Skeletal muscle tissue (tissue), 4 donors: Measurements from ENCODE around the gene MYO1H. TPM values are rescaled to one million over a fixed set of nuclear protein-coding genes. Genes with fewer than 3 reads are reported as not detected.

Experiments
- H3K27ac ChIP-seq: one replicate; pipeline ENCODE4 v1.7.0; 2013; ENCODE audit warnings: mild to moderate bottlenecking, low read depth, low read length, inconsistent platforms
- H3K27me3 ChIP-seq, 3 donors: one replicate each; pipeline ENCODE4 v1.7.0; 2013; ENCODE audit warnings: low read length in 3 of 3; ENCODE audit not compliant: control insufficient read depth in 3 of 3, insufficient read depth in 3 of 3
- H3K36me3 ChIP-seq, 3 donors: one replicate each; pipeline ENCODE4 v1.7.0; 2013; ENCODE audit warnings: low read length in 3 of 3; ENCODE audit not compliant: control insufficient read depth in 3 of 3, insufficient read depth in 3 of 3
- H3K4me1 ChIP-seq, 3 donors: one replicate each; pipeline ENCODE4 v1.7.0; 2013; ENCODE audit warnings: low read length in 3 of 3, mild to moderate bottlenecking in 3 of 3; ENCODE audit not compliant: control insufficient read depth in 3 of 3, insufficient read depth in 3 of 3
- H3K4me3 ChIP-seq, 3 donors: one replicate each; pipeline ENCODE4 v1.7.0; 2013; ENCODE audit warnings: low read length in 3 of 3
- H3K9ac ChIP-seq, 3 donors: one replicate each; pipeline ENCODE4 v1.7.0; 2013; ENCODE audit warnings: low read length in 3 of 3, mild to moderate bottlenecking in 3 of 3, moderate library complexity in 2 of 3, low read depth in 1 of 3
- H3K9me3 ChIP-seq, 3 donors: one replicate each; pipeline ENCODE4 v1.7.0; 2013; ENCODE audit warnings: low read length in 3 of 3; ENCODE audit not compliant: control insufficient read depth in 3 of 3
- total RNA-seq: library from RNA; depleted of rRNA; stranded (reverse); fragments of >200 nt; gene quantifications from one replicate; pipeline ENCODE4 v1.2.3, GENCODE V29; 2014
- donor health status: Osteomylitis.

The MYO1H gene
- total RNA-seq, 1 donor from 2014 or later: not detected

DNA sequence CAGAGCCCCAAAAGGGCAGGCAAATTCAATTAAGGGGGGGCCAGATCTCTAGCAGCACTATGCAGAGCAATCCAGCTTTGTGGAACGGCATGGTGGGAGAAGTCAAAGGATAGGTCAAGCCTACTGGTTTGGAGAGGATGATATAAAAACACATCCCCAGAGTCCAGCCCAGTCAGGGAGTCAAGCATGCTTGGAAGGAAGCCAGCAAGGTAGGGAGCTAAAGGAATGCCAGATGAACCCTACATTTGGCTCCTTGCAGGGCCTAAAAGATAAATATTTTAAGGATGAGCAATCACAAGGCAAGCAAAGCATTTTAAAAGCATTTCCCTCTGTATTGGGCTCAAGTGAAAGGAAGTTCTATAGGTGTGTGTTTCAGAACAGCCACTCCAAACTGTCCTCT lies 108.0 kb downstream of the MYO1H start:
- peaks cover 16% of the 10 kb centered on the region in 3 donors for H3K4me1 ChIP-seq
- no peak overlapping the region for H3K27ac ChIP-seq
- no peaks in the 10 kb centered on the region for H3K9me3 ChIP-seq
- peaks cover 53 to 73% (median 68%) of the 10 kb centered on the region in 3 donors for H3K36me3 ChIP-seq
- no peak overlapping the region for H3K4me3 ChIP-seq
- no peaks in the 10 kb centered on the region for H3K27me3 ChIP-seq
- H3K9ac ChIP-seq: no peak overlapping the region

GRCh38 chr12:109458086-109458485 lies 110.4 kb downstream of the MYO1H start:
- Histone ChIP-seq H3K4me3 (no peak overlapping the region), H3K4me1 (peaks cover 39 to 40% (median 40%) of the 10 kb centered on the region in 3 donors), H3K36me3 (peaks cover 38 to 59% (median 50%) of the 10 kb centered on the region in 3 donors), H3K9ac (no peak overlapping the region), H3K9me3 (no peaks in the 10 kb centered on the region), H3K27me3 (no peaks in the 10 kb centered on the region), H3K27ac (peak overlapping the region; percentile 45)

- no peak overlapping the region for H3K4me3 ChIP-seq
- no peaks in the 10 kb centered on the region for H3K9me3 ChIP-seq
- peaks cover 45 to 47% (median 46%) of the 10 kb centered on the region in 3 donors for H3K4me1 ChIP-seq
- peaks cover 35 to 52% (median 45%) of the 10 kb centered on the region in 3 donors for H3K36me3 ChIP-seq
- no peaks in the 10 kb centered on the region for H3K27me3 ChIP-seq
- H3K9ac ChIP-seq: no peak overlapping the region
- peak overlapping the region; percentile 45 for H3K27ac ChIP-seq
Observed at GRCh38 chr12:109458771-109459208, 111.1 kb downstream of the MYO1H start.

- peaks cover 50 to 51% (median 50%) of the 10 kb centered on the region in 3 donors for H3K4me1 ChIP-seq
- no peak overlapping the region for H3K9ac ChIP-seq
- no peak overlapping the region for H3K4me3 ChIP-seq
- H3K27me3 ChIP-seq: no peaks in the 10 kb centered on the region
- no peaks in the 10 kb centered on the region for H3K9me3 ChIP-seq
- peak overlapping the region; percentile 45 for H3K27ac ChIP-seq
- peaks cover 35 to 48% (median 41%) of the 10 kb centered on the region in 3 donors for H3K36me3 ChIP-seq
Observed at GRCh38 chr12:109459247-109459646, 111.5 kb downstream of the MYO1H start.

DNA sequence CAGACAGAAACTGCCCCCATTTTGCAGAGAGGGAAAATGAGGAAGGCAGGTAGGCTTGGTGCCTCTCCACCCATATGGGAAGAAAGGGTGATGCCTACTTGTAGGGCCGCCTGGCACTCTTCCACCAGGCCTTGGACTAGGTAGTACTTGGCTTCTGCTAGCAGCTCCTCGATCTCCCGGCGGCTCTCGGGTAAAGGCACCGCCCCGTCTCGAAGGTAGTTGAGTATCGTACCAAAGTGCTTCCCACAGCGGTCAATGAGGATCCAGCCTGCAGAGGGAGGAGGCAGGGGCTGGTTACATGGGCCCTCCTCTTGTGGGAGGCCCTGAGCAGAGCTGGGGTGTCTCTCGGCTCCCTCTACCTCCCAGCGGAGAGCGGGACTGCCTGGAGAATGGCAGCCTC lies 112.8 kb downstream of the MYO1H start:
- Histone ChIP-seq H3K27ac (peak overlapping the region; percentile 93), H3K4me1 (peaks cover 60 to 63% (median 63%) of the 10 kb centered on the region in 3 donors), H3K36me3 (peaks cover 28 to 40% (median 28%) of the 10 kb centered on the region in 3 donors), H3K4me3 (no peak overlapping the region), H3K27me3 (no peaks in the 10 kb centered on the region), H3K9ac (no peak overlapping the region), H3K9me3 (no peaks in the 10 kb centered on the region)

- Histone ChIP-seq H3K9ac (peak overlapping the region; percentile 25 to 77 (median 40)), H3K27me3 (no peaks in the 10 kb centered on the region), H3K36me3 (peaks cover 21 to 34% (median 23%) of the 10 kb centered on the region in 3 donors), H3K9me3 (no peaks in the 10 kb centered on the region), H3K27ac (peak overlapping the region; percentile 93), H3K4me1 (peaks cover 65 to 70% (median 68%) of the 10 kb centered on the region in 3 donors), H3K4me3 (no peak overlapping the region)
Observed at GRCh38 chr12:109461049-109461845, 113.5 kb downstream of the MYO1H start.

GRCh38 chr12:109461846-109462756 lies 114.4 kb downstream of the MYO1H start:
- Histone ChIP-seq H3K9ac (peak overlapping the region; percentile 48 to 77 (median 57)), H3K27me3 (no peaks in the 10 kb centered on the region), H3K9me3 (no peaks in the 10 kb centered on the region), H3K4me1 (peaks cover 74 to 78% (median 76%) of the 10 kb centered on the region in 3 donors), H3K4me3 (no peak overlapping the region), H3K36me3 (peaks cover 16 to 25% (median 19%) of the 10 kb centered on the region in 3 donors), H3K27ac (peak overlapping the region; percentile 93)

DNA sequence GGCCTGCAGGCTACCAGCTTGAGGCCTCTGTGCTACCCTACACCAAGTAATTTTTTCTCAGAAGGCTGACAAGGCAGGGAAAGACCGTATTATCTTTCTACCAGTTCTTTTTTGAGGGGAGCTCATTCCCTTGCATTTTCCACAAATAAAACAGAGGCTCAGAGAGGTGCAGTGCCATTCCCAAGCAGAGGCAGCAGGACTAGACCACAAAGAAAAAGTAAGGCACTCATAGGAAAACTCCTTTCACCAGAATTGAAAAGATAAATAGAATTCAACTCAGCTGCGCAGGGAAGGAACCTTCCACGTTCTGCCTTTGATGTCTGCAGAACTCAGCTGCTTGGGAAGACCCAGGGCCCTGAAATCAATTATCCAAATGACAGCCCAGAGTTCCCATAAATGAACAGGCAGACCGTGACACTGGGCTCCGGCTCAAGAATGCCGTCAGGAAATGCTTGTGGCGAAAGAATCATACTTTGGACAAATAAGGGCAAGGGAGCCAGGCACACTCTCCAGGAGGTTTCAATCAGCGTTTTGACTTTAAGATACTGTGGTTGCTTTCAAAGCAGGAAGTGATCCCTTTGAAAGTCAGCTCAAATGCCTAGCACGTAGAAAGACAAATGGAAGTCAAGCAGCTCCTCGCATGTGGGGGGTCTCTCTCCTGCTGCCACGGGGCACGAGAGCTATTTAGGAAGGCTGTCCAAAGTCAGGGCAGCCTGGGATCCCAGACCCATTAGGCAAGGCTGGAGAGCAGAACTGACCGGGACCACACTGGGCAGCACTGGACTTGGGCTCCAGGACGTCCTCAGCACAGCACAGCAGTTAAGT lies 115.4 kb downstream of the MYO1H start:
- H3K27me3 ChIP-seq: no peaks in the 10 kb centered on the region
- H3K9ac ChIP-seq: peak overlapping the region; percentile 54 to 79 (median 77)
- H3K27ac ChIP-seq: peak overlapping the region; percentile 93
- H3K36me3 ChIP-seq: peaks cover 15 to 17% (median 17%) of the 10 kb centered on the region in 3 donors
- H3K9me3 ChIP-seq: no peaks in the 10 kb centered on the region
- H3K4me1 ChIP-seq: peaks cover 82 to 86% (median 83%) of the 10 kb centered on the region in 3 donors
- H3K4me3 ChIP-seq: peak overlapping the region; percentile 23 to 65 (median 49)

DNA sequence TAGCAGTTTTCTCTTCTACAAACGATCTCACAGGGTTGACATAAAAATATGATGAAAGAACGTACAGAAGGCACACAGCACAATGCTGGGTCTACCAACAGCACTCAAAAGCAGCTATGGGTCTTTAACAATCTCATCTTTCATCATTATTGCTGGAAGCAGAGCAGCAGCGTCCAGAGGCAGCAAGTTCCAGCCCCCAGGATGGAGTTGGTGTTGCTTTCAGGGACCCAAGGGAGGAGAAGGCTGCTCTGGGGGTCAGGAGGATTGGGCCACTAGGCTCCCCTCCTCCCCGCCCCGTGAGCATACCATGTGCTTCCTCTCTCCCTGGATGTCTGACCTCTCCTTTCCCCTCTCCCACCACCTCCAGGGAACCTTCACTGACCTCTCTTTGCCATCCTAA lies 116.1 kb downstream of the MYO1H start:
- no peaks in the 10 kb centered on the region for H3K27me3 ChIP-seq
- H3K9me3 ChIP-seq: no peaks in the 10 kb centered on the region
- peak overlapping the region; percentile 23 to 65 (median 49) for H3K4me3 ChIP-seq
- H3K4me1 ChIP-seq: peaks cover 80 to 86% (median 82%) of the 10 kb centered on the region in 3 donors
- H3K9ac ChIP-seq: peak overlapping the region; percentile 54 to 79 (median 77)
- peak overlapping the region; percentile 93 for H3K27ac ChIP-seq
- H3K36me3 ChIP-seq: peaks cover 12 to 18% (median 16%) of the 10 kb centered on the region in 3 donors
